Epithelial cell of esophagus (primary cell): ENCODE data around the gene SDSL.

Source experiments
- DNase-seq: peaks from one replicate; pipeline ENCODE4 v3.0.0; 2010; ENCODE audit warnings: low read depth
- H3K4me3 ChIP-seq: 2 replicates; pipeline ENCODE4 v1.5.1; 2011; ENCODE audit warnings: mild to moderate bottlenecking, low read length, control low read depth
- TF ChIP-seq, protein P1 (sequence below): IDR thresholded peaks from 2 replicates; pipeline ENCODE4 v1.5.1; 2011; ENCODE audit warnings: low read depth, mild to moderate bottlenecking, low read length, control low read depth, inconsistent platforms; ENCODE audit not compliant: insufficient read depth; ENCODE audit errors: missing control alignments

SDSL gene

DNA sequence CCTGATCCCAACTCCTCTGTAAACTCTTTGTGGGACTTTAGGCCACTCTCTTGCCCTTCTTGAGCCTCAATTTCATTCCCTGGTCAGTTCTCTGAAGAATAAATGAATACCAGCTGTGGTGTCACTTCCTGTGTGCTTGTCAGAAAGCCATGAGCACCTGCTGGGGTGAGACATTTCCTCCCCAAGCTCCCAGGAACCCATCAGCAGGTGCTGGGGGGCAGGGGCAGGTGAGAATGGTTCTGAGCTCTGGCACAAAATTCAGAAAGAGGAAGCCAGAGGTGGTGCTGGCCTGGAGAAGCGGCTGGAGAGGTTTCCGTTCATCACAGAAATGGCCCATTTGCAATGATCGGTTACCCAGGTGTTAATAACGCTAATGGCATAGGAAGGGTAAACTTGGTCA, 34.6 kb downstream of the SDSL start:
- DNase-seq, result no peak
- TF ChIP-seq, protein P1, sequence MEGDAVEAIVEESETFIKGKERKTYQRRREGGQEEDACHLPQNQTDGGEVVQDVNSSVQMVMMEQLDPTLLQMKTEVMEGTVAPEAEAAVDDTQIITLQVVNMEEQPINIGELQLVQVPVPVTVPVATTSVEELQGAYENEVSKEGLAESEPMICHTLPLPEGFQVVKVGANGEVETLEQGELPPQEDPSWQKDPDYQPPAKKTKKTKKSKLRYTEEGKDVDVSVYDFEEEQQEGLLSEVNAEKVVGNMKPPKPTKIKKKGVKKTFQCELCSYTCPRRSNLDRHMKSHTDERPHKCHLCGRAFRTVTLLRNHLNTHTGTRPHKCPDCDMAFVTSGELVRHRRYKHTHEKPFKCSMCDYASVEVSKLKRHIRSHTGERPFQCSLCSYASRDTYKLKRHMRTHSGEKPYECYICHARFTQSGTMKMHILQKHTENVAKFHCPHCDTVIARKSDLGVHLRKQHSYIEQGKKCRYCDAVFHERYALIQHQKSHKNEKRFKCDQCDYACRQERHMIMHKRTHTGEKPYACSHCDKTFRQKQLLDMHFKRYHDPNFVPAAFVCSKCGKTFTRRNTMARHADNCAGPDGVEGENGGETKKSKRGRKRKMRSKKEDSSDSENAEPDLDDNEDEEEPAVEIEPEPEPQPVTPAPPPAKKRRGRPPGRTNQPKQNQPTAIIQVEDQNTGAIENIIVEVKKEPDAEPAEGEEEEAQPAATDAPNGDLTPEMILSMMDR, result no peak
- H3K4me3 ChIP-seq, result no peak overlapping the region

DNA sequence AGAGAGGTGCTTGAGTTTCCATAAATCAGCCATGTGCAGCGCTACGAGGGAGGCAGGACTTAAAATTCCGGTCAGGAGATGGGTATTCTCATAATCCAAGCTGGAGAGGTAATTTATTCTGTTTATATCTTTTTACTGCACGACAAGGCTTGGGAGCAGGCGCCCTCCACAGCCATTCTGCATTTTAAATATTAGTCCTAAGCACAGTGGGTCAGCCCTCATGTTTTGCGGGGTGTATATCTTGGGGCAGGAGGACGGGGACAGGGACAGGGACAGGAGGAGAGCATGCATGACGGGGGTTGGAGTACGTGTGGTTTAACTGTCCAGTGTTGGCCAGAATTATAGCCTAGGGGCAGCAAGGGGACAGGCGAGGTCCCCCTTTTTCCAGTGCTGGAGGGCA, 35.0 kb downstream of the SDSL start:
- no peak overlapping the region for H3K4me3 ChIP-seq
- no peak for DNase-seq
- TF ChIP-seq, protein P1, result no peak

DNA sequence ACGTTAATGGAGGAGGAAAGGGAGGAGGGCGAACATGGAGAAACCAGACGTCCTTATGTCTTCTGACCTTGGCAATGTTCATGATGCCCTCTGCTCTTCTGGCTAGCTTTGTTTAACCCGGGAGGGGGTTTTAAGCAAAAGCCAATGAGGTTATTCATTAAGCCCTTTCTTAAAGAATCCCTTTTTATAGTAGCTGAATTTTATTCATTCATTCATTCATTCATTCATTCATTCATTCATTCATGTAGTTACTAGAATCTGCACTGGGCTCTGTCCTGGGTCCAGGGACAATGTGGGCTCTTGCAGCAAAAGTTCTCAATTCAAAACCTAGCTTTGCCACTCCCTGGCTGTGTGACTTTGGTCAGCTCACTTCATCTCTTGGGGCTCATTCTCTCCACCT, 35.5 kb downstream of the SDSL start:
- no peak overlapping the region for H3K4me3 ChIP-seq
- DNase-seq, result no peak
- TF ChIP-seq, protein P1, result no peak

DNA sequence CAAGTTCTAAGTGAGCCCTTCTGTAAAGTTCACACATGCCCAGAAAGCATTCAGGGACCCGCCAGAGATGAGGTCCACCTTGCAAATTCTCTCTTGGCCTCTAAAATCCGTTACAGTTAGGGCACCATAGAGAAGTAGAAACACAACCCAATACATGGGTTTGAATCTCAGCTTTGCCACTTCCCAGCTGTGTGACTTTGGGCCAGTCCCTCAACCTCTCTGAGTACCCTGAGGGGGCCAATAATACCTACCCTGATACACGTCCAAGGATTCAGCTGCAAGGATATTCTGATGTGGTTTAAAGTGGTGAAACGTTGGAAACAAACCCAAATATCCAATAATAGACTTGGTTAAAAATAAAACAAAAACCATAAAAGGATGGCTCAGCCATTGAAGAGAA, 37.8 kb downstream of the SDSL start:
- TF ChIP-seq, protein P1, result no peak
- no peak for DNase-seq
- no peak overlapping the region for H3K4me3 ChIP-seq

DNA sequence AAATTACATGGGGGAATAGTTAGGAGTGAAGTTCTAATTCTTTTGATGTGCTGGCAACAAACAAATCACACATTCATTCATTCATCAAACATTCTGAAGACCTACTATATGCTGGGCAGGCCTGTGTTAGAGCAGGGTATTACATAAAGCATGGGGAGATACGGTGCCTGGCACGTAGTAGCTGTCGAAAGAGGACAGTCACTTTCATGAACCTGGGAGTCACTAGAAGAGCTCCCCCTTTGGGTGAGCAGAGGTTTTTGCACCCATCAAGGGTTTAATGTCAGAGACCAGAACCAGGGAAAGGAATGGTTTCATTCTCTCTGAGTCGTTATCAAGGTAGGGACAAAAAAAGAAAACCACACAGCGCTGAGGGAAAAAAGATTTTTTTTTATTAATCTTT, 39.5 kb downstream of the SDSL start:
- H3K4me3 ChIP-seq, result no peak overlapping the region
- peak; percentile 45 for DNase-seq
- TF ChIP-seq, protein P1, result peak; percentile 57

DNA sequence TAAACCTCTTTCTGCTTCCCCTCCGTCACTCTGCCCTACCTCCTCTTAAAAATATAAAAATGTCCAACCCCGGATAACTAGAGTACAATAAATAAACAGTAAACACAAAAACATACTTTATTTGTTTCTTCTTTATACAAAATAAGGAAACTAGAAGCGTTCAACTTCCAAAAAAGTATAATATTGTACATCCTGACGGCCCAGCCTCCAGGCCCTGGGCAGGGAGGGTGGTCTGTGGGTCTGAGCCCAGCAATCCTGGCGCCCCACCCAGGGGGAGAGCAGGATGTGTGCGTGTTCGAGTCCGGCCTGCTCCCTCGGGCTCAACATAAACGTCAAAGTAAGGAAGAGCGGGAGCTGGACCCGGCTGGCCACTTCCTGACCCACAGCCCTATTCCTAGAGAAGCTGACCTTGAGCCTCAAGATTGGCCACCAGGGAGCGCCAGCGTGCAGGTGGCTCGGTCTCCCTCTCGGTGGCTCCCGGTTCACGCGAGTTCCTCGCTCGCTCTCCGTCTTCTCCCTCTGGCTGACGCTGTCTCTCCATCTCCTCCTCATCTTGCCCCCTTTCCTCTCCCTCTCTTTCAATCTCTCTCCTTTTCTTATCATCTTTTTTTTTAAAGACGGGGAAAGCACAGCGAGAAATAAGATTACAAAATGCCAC, 40.1 kb downstream of the SDSL start:
- peak; percentile 76 for DNase-seq
- H3K4me3 ChIP-seq, result peak overlapping the region; percentile 25
- TF ChIP-seq, protein P1, result peak; percentile 93
